DND-41 (cell line): ENCODE data around the gene UPF3A.

Experiments
- EZH2 ChIP-seq: IDR thresholded peaks from 3 replicates; pipeline ENCODE4 v1.6.1; 2012; ENCODE audit warnings: borderline replicate concordance, low read depth, mild to moderate bottlenecking, moderate library complexity, low read length, inconsistent platforms; ENCODE audit not compliant: severe bottlenecking
- TF ChIP-seq, protein P1 (sequence below): IDR thresholded peaks from 2 replicates; pipeline ENCODE4 v1.5.1; 2012; ENCODE audit warnings: borderline replicate concordance, low read length, moderate library complexity, mild to moderate bottlenecking; ENCODE audit not compliant: poor library complexity, severe bottlenecking; ENCODE audit errors: extremely low read depth

DNA sequence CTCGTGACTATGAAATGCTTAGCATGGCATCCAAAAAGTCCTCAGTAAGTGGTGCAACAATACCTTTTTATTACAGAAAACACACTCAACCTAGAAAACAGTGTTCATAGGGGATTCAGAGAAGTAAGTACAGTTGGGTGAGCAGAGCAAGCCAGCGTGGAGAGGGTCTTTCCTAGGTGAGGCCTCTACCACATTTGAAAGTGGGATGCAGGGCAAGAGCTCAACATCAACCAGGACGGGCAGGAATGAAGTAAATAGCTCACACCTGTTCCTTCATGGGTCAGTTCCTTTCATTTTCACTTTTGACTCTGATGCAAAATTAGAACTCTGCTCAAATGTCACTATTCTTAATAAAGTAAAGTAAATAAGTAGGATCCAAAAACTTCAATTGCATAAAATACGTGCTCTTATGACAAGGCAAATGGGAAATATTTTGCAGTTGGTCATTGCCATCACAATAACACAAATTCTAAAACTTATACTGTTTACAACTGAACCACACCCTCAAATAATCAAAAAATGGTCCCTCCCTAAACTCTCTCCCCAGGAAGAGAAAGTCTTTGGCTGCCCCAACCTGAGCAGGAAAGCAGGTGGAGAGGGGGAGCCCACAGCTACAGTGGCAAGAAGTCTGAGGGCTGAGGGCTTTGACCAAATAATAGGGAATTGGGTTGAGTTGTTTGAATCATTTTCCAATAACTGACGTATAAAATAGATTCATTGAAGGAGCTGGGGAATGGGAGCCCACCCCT, 53.1 kb downstream of the UPF3A start:
- TF ChIP-seq, protein P1, sequence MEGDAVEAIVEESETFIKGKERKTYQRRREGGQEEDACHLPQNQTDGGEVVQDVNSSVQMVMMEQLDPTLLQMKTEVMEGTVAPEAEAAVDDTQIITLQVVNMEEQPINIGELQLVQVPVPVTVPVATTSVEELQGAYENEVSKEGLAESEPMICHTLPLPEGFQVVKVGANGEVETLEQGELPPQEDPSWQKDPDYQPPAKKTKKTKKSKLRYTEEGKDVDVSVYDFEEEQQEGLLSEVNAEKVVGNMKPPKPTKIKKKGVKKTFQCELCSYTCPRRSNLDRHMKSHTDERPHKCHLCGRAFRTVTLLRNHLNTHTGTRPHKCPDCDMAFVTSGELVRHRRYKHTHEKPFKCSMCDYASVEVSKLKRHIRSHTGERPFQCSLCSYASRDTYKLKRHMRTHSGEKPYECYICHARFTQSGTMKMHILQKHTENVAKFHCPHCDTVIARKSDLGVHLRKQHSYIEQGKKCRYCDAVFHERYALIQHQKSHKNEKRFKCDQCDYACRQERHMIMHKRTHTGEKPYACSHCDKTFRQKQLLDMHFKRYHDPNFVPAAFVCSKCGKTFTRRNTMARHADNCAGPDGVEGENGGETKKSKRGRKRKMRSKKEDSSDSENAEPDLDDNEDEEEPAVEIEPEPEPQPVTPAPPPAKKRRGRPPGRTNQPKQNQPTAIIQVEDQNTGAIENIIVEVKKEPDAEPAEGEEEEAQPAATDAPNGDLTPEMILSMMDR = no peak
- no peak for TF ChIP-seq EZH2
